ENCODE data around the gene DNAJC3. TPM values are rescaled to one million over a fixed set of nuclear protein-coding genes. Genes with fewer than 3 reads are reported as not detected.

DNAJC3 gene
- total RNA-seq, 1 experiment from 2014 or later = 25.7 TPM

DNA sequence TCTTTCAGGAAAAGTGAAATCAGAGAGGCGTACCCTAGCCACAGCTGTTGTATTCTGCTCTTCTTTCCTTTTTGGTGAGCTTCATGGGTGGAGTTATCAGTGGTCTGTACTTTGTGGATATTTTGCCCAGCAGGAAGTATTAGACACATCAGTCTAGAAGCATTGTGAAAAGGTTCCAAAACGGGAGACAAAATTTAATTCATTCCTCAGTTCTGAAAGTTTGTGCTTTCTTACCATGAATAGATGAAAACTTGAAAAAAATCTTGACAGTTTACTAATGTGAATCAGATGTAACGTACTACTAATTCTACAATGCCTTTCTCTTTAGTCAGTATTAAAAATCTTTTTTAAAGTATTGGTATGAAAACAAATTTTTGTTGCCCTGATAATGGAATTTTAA lies 116.8 kb downstream of the DNAJC3 start:
- H3K4me1 ChIP-seq (ENCODE audit: control insufficient read depth, insufficient read depth, low read length) = no peaks in the 10 kb centered on the region
- ChIA-PET CTCF (no interaction called here), POLR2A (no interaction called here)
- DNase-seq (ENCODE audit: low read depth, low spot score) (no peak), ATAC-seq (no peak)
- no peak overlapping the region for H3K4me3 ChIP-seq (ENCODE audit: low read depth in 2 of 2, low read length in 2 of 2)
- intact Hi-C loops (cut with micrococcal nuclease; ENCODE audit: unreplicated experiment) = no loop called here
- no peaks in the 10 kb centered on the region for H3K9me3 ChIP-seq (ENCODE audit: control insufficient read depth, insufficient read depth, low read depth, low read length)
- H3K27ac ChIP-seq (ENCODE audit: low read length) = no peak overlapping the region
- H3K36me3 ChIP-seq (ENCODE audit: control insufficient read depth, insufficient read depth, low read length) = no peaks in the 10 kb centered on the region
- TF ChIP-seq SIN3A (IDR thresholded peaks at IDR 0.05; ENCODE audit: borderline replicate concordance, insufficient read depth, low read depth, low read length) = no peak
- TF ChIP-seq, protein P1, sequence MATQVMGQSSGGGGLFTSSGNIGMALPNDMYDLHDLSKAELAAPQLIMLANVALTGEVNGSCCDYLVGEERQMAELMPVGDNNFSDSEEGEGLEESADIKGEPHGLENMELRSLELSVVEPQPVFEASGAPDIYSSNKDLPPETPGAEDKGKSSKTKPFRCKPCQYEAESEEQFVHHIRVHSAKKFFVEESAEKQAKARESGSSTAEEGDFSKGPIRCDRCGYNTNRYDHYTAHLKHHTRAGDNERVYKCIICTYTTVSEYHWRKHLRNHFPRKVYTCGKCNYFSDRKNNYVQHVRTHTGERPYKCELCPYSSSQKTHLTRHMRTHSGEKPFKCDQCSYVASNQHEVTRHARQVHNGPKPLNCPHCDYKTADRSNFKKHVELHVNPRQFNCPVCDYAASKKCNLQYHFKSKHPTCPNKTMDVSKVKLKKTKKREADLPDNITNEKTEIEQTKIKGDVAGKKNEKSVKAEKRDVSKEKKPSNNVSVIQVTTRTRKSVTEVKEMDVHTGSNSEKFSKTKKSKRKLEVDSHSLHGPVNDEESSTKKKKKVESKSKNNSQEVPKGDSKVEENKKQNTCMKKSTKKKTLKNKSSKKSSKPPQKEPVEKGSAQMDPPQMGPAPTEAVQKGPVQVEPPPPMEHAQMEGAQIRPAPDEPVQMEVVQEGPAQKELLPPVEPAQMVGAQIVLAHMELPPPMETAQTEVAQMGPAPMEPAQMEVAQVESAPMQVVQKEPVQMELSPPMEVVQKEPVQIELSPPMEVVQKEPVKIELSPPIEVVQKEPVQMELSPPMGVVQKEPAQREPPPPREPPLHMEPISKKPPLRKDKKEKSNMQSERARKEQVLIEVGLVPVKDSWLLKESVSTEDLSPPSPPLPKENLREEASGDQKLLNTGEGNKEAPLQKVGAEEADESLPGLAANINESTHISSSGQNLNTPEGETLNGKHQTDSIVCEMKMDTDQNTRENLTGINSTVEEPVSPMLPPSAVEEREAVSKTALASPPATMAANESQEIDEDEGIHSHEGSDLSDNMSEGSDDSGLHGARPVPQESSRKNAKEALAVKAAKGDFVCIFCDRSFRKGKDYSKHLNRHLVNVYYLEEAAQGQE (IDR thresholded peaks at IDR 0.05; ENCODE audit: insufficient read depth in 1 of 2, low read depth in 2 of 2, low read length in 1 of 2) = no peak
- TF ChIP-seq TCF7L2 (IDR thresholded peaks at IDR 0.05; ENCODE audit: low read depth, low read length) = no peak
- no TSS peak for BruUV-seq (replicated peaks)
- in situ Hi-C loops (cut with HindIII; ENCODE audit: low pct_unique_long_range_greater_than_20kb, low sequenced_read_pairs) = no loop called here
- no peaks in the 10 kb centered on the region for H3K27me3 ChIP-seq (ENCODE audit: control insufficient read depth, insufficient read depth, low read length)

DNA sequence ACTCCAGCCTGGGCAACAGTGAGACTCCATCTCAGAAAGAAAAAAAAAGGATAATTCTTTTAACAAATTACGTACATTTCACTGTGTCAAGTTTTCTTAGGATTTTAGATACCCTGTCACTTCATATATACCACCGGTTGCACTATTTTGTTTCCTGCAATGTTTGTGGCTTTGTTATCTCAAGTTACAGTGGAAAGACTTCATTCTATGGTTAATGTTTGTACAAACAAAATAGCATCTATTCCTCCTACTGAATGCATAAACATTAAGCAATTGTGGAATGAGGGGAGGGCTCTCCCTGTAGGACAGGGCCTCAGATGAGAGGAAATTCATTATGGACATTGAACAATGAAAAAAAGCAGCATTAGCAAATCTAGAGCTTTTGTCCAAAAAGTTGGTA lies 120.1 kb downstream of the DNAJC3 start:
- ChIA-PET CTCF (interaction anchor here (0.6 kb wide), 1 partner anchor 9 kb away, joined by 3 read pairs; no protein-coding TSS in a partner anchor), POLR2A (no interaction called here)
- H3K4me3 ChIP-seq (ENCODE audit: low read depth in 2 of 2, low read length in 2 of 2) = no peak overlapping the region
- DNase-seq (ENCODE audit: low read depth, low spot score) = no peak
- no peaks in the 10 kb centered on the region for H3K36me3 ChIP-seq (ENCODE audit: control insufficient read depth, insufficient read depth, low read length)
- H3K4me1 ChIP-seq (ENCODE audit: control insufficient read depth, insufficient read depth, low read length) = no peaks in the 10 kb centered on the region
- no TSS peak for BruUV-seq (replicated peaks)
- TF ChIP-seq, protein P1 (IDR thresholded peaks at IDR 0.05; ENCODE audit: insufficient read depth in 1 of 2, low read depth in 2 of 2, low read length in 1 of 2) = no peak
- TF ChIP-seq SIN3A (IDR thresholded peaks at IDR 0.05; ENCODE audit: borderline replicate concordance, insufficient read depth, low read depth, low read length) = no peak
- TF ChIP-seq, protein P2, sequence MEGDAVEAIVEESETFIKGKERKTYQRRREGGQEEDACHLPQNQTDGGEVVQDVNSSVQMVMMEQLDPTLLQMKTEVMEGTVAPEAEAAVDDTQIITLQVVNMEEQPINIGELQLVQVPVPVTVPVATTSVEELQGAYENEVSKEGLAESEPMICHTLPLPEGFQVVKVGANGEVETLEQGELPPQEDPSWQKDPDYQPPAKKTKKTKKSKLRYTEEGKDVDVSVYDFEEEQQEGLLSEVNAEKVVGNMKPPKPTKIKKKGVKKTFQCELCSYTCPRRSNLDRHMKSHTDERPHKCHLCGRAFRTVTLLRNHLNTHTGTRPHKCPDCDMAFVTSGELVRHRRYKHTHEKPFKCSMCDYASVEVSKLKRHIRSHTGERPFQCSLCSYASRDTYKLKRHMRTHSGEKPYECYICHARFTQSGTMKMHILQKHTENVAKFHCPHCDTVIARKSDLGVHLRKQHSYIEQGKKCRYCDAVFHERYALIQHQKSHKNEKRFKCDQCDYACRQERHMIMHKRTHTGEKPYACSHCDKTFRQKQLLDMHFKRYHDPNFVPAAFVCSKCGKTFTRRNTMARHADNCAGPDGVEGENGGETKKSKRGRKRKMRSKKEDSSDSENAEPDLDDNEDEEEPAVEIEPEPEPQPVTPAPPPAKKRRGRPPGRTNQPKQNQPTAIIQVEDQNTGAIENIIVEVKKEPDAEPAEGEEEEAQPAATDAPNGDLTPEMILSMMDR (IDR thresholded peaks at IDR 0.05) = no peak
- no peak for TF ChIP-seq TCF7L2 (IDR thresholded peaks at IDR 0.05; ENCODE audit: low read depth, low read length)
- TF ChIP-seq POLR2AphosphoS5 (IDR thresholded peaks at IDR 0.05; ENCODE audit: low read depth, low read length) = no peak
- no peak overlapping the region for H3K27ac ChIP-seq (ENCODE audit: low read length)
- intact Hi-C loops (cut with micrococcal nuclease; ENCODE audit: unreplicated experiment) (no loop called here), in situ Hi-C loops (cut with HindIII; ENCODE audit: low pct_unique_long_range_greater_than_20kb, low sequenced_read_pairs) (no loop called here)
- no peaks in the 10 kb centered on the region for H3K9me3 ChIP-seq (ENCODE audit: control insufficient read depth, insufficient read depth, low read depth, low read length)
- no peaks in the 10 kb centered on the region for H3K27me3 ChIP-seq (ENCODE audit: control insufficient read depth, insufficient read depth, low read length)
- ATAC-seq = no peak

All from Panc1 (cell line).